Measurements from ENCODE around the gene ADCY5. TPM values are rescaled to one million over a fixed set of nuclear protein-coding genes. Genes with fewer than 3 reads are reported as not detected.

The ADCY5 gene
- total RNA-seq, 1 donor from 2014 or later, result not detected

GRCh38 chr3:123392871-123393620, 55.8 kb downstream of the ADCY5 start:
- H3K4me1 Mint-ChIP-seq (ENCODE audit: low read depth), result no peaks in the 10 kb centered on the region
- no peak overlapping the region for H3K4me3 Mint-ChIP-seq (ENCODE audit: low read depth)
- no peak overlapping the region for H3K27ac Mint-ChIP-seq
- intact Hi-C loops (cut with micrococcal nuclease), result no loop called here
- H3K27me3 Mint-ChIP-seq (ENCODE audit: low read depth), result peaks cover 8% of the 10 kb centered on the region
- no peak for DNase-seq (ENCODE audit: low spot score)
- H3K9me3 Mint-ChIP-seq, result no peaks in the 10 kb centered on the region
- no peaks in the 10 kb centered on the region for H3K36me3 Mint-ChIP-seq (ENCODE audit: low read depth)

GRCh38 chr3:123392368-123392767, 56.5 kb downstream of the ADCY5 start:
- Mint-ChIP-seq H3K27ac (no peak overlapping the region), H3K4me1 (ENCODE audit: low read depth) (no peaks in the 10 kb centered on the region), H3K36me3 (ENCODE audit: low read depth) (no peaks in the 10 kb centered on the region), H3K27me3 (ENCODE audit: low read depth) (peaks cover 8% of the 10 kb centered on the region), H3K9me3 (no peaks in the 10 kb centered on the region), H3K4me3 (ENCODE audit: low read depth) (no peak overlapping the region)
- intact Hi-C loops (cut with micrococcal nuclease), result no loop called here
- DNase-seq (ENCODE audit: low spot score), result no peak

GRCh38 chr3:123390865-123391600, 57.9 kb downstream of the ADCY5 start:
- Mint-ChIP-seq H3K4me1 (ENCODE audit: low read depth) (no peaks in the 10 kb centered on the region), H3K36me3 (ENCODE audit: low read depth) (no peaks in the 10 kb centered on the region), H3K27ac (no peak overlapping the region), H3K4me3 (ENCODE audit: low read depth) (no peak overlapping the region), H3K9me3 (no peaks in the 10 kb centered on the region), H3K27me3 (ENCODE audit: low read depth) (peaks cover 7% of the 10 kb centered on the region)
- intact Hi-C loops (cut with micrococcal nuclease), result no loop called here
- no peak for DNase-seq (ENCODE audit: low spot score)

DNA sequence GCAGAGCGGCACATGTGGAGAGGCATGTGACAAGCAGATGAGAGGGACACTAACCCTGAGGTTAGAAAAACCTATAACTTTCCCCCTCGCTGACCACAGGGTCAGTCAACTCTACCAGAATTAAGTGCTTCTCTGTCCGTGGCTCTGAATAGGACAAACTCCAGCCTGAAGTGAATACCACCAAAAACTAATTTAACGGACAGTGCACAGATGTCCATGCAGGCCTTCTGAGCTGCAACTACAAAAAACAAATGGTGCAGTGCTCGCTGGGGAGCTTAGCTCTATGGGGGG, 59.3 kb downstream of the ADCY5 start:
- Mint-ChIP-seq H3K9me3 (no peaks in the 10 kb centered on the region), H3K27me3 (ENCODE audit: low read depth) (peaks cover 5% of the 10 kb centered on the region), H3K27ac (no peak overlapping the region), H3K4me3 (ENCODE audit: low read depth) (no peak overlapping the region), H3K4me1 (ENCODE audit: low read depth) (no peaks in the 10 kb centered on the region), H3K36me3 (ENCODE audit: low read depth) (no peaks in the 10 kb centered on the region)
- intact Hi-C loops (cut with micrococcal nuclease), result no loop called here
- no peak for DNase-seq (ENCODE audit: low spot score)

- Mint-ChIP-seq H3K9me3 (no peaks in the 10 kb centered on the region), H3K4me1 (ENCODE audit: low read depth) (no peaks in the 10 kb centered on the region), H3K27me3 (ENCODE audit: low read depth) (peaks cover 2% of the 10 kb centered on the region), H3K36me3 (ENCODE audit: low read depth) (no peaks in the 10 kb centered on the region), H3K27ac (no peak overlapping the region), H3K4me3 (ENCODE audit: low read depth) (no peak overlapping the region)
- DNase-seq (ENCODE audit: low spot score), result no peak
- intact Hi-C loops (cut with micrococcal nuclease), result no loop called here
These were observed 59.9 kb downstream of the ADCY5 start for GRCh38 chr3:123388811-123389627.

DNA sequence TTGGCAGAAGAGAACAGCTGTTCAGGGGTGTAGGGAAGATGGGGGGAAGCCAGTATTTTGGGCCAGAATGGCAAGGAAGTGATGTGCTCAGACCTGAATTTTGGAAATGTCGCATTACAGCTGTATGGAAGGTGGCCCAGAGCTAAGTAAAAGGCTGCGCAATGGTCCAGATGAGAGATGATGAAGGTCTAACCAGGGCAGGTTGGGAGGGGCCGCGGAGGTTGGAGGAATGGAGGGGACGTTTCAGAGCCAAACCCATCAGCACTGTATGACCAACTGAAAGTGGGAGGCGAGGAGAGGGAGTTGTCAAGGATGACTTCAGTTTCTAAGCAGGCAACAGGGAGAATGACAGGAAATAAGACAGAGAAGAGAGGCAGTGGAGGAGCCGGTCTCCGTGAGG, 60.8 kb downstream of the ADCY5 start:
- Mint-ChIP-seq H3K27me3 (ENCODE audit: low read depth) (peaks cover 2% of the 10 kb centered on the region), H3K9me3 (no peaks in the 10 kb centered on the region), H3K4me1 (ENCODE audit: low read depth) (no peaks in the 10 kb centered on the region), H3K27ac (no peak overlapping the region), H3K4me3 (ENCODE audit: low read depth) (no peak overlapping the region), H3K36me3 (ENCODE audit: low read depth) (no peaks in the 10 kb centered on the region)
- intact Hi-C loops (cut with micrococcal nuclease), result no loop called here
- no peak for DNase-seq (ENCODE audit: low spot score)

GRCh38 chr3:123387532-123387931, 61.4 kb downstream of the ADCY5 start:
- Mint-ChIP-seq H3K4me3 (ENCODE audit: low read depth) (no peak overlapping the region), H3K36me3 (ENCODE audit: low read depth) (no peaks in the 10 kb centered on the region)

GRCh38 chr3:123386477-123387040, 62.3 kb downstream of the ADCY5 start:
- Mint-ChIP-seq H3K27me3 (ENCODE audit: low read depth) (peaks cover 2% of the 10 kb centered on the region), H3K9me3 (no peaks in the 10 kb centered on the region), H3K36me3 (ENCODE audit: low read depth) (no peaks in the 10 kb centered on the region), H3K4me3 (ENCODE audit: low read depth) (no peak overlapping the region), H3K4me1 (ENCODE audit: low read depth) (no peaks in the 10 kb centered on the region), H3K27ac (no peak overlapping the region)
- DNase-seq (ENCODE audit: low spot score), result no peak
- intact Hi-C loops (cut with micrococcal nuclease), result no loop called here

More at GRCh38 chr3:123387532-123387931, 61.4 kb downstream of the ADCY5 start:
- DNase-seq (ENCODE audit: low spot score), result no peak
- Mint-ChIP-seq H3K4me1 (ENCODE audit: low read depth) (no peaks in the 10 kb centered on the region), H3K27me3 (ENCODE audit: low read depth) (peaks cover 2% of the 10 kb centered on the region), H3K9me3 (no peaks in the 10 kb centered on the region), H3K27ac (no peak overlapping the region)
- intact Hi-C loops (cut with micrococcal nuclease), result no loop called here

GRCh38 chr3:123385981-123386380, 62.9 kb downstream of the ADCY5 start:
- intact Hi-C loops (cut with micrococcal nuclease), result no loop called here
- Mint-ChIP-seq H3K9me3 (no peaks in the 10 kb centered on the region), H3K27me3 (ENCODE audit: low read depth) (peaks cover 2% of the 10 kb centered on the region), H3K27ac (no peak overlapping the region), H3K4me3 (ENCODE audit: low read depth) (no peak overlapping the region), H3K4me1 (ENCODE audit: low read depth) (no peaks in the 10 kb centered on the region), H3K36me3 (ENCODE audit: low read depth) (no peaks in the 10 kb centered on the region)
- DNase-seq (ENCODE audit: low spot score), result no peak

DNA sequence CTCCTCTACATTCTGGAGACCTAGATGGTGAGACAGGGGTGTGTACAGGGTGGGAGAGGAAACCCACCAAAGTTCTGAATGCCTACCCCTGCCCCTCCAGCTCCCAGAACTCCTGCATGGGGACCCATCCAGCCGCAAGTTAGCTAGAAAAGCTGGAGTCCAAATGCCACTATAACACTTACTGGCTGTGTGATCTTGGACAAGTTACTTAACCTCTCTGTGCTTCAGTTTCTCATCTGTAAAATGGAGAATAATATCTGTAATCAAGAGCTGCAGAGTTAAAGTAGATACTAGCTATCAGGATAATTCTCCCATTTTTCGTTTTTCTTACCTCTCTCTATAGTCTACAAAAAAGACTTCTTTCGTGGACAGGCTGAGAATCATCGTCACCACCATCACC, 63.4 kb downstream of the ADCY5 start:
- Mint-ChIP-seq H3K27me3 (ENCODE audit: low read depth) (peaks cover 2% of the 10 kb centered on the region), H3K36me3 (ENCODE audit: low read depth) (no peaks in the 10 kb centered on the region), H3K4me3 (ENCODE audit: low read depth) (no peak overlapping the region), H3K4me1 (ENCODE audit: low read depth) (no peaks in the 10 kb centered on the region), H3K9me3 (no peaks in the 10 kb centered on the region), H3K27ac (no peak overlapping the region)
- intact Hi-C loops (cut with micrococcal nuclease), result no loop called here
- DNase-seq (ENCODE audit: low spot score), result no peak

GRCh38 chr3:123385001-123385401, 63.9 kb downstream of the ADCY5 start:
- no peaks in the 10 kb centered on the region for H3K4me1 Mint-ChIP-seq (ENCODE audit: low read depth)
- H3K4me3 Mint-ChIP-seq (ENCODE audit: low read depth), result no peak overlapping the region
- peaks cover 2% of the 10 kb centered on the region for H3K27me3 Mint-ChIP-seq (ENCODE audit: low read depth)
- no peaks in the 10 kb centered on the region for H3K36me3 Mint-ChIP-seq (ENCODE audit: low read depth)
- H3K9me3 Mint-ChIP-seq, result no peaks in the 10 kb centered on the region
- intact Hi-C loops (cut with micrococcal nuclease), result no loop called here
- H3K27ac Mint-ChIP-seq, result no peak overlapping the region
- no peak for DNase-seq (ENCODE audit: low spot score)

- no peaks in the 10 kb centered on the region for H3K9me3 Mint-ChIP-seq
- no peak overlapping the region for H3K4me3 Mint-ChIP-seq (ENCODE audit: low read depth)
- no peaks in the 10 kb centered on the region for H3K4me1 Mint-ChIP-seq (ENCODE audit: low read depth)
- intact Hi-C loops (cut with micrococcal nuclease), result no loop called here
- H3K27me3 Mint-ChIP-seq (ENCODE audit: low read depth), result peaks cover 3% of the 10 kb centered on the region
- H3K27ac Mint-ChIP-seq, result no peak overlapping the region
- H3K36me3 Mint-ChIP-seq (ENCODE audit: low read depth), result no peaks in the 10 kb centered on the region
- no peak for DNase-seq (ENCODE audit: low spot score)
These were observed 64.6 kb downstream of the ADCY5 start for GRCh38 chr3:123384256-123384655.
